OCI-LY1 (cell line): ENCODE results near the gene EEF2K.

Source experiments
- H2AFZ ChIP-seq: fragments of 200-600 bp; sonication (generic), shearing (Covaris generic); 2 replicates; pipeline ENCODE4 v1.6.0; 2014; ENCODE audit warnings: antibody characterized with exemption, mild to moderate bottlenecking, low read length
- H3F3A ChIP-seq: fragments of 200-600 bp; sonication (generic), shearing (Covaris generic); 2 replicates; pipeline ENCODE4 v1.6.0; 2014; ENCODE audit warnings: mild to moderate bottlenecking, antibody characterized with exemption, low read length, moderate library complexity; ENCODE audit not compliant: insufficient read depth
- H3K27ac ChIP-seq: fragments of 200-600 bp; sonication (generic); 2 replicates; pipeline ENCODE4 v1.5.1; 2014; ENCODE audit warnings: low read length, mixed run types, mild to moderate bottlenecking, low read depth; ENCODE audit not compliant: poor library complexity, severe bottlenecking
- H3K27me3 ChIP-seq: fragments of 200-600 bp; sonication (generic); 2 replicates; pipeline ENCODE4 v1.6.0; 2014; ENCODE audit warnings: antibody characterized with exemption, mild to moderate bottlenecking, low read length, moderate library complexity; ENCODE audit not compliant: insufficient read depth
- H3K36me3 ChIP-seq: fragments of 200-600 bp; sonication (generic); 2 replicates; pipeline ENCODE4 v1.6.1; 2014; ENCODE audit warnings: mild to moderate bottlenecking, antibody characterized with exemption, low read length, moderate library complexity, mixed read lengths; ENCODE audit not compliant: insufficient read depth
- H3K4me1 ChIP-seq: fragments of 200-600 bp; sonication (generic); 2 replicates; pipeline ENCODE4 v1.5.1; 2014; ENCODE audit warnings: mild to moderate bottlenecking, low read length, moderate library complexity; ENCODE audit not compliant: insufficient read depth, severe bottlenecking
- H3K4me2 ChIP-seq: fragments of 200-600 bp; sonication (generic), shearing (Covaris generic); 2 replicates; pipeline ENCODE4 v1.6.1; 2014; ENCODE audit warnings: low read length
- H3K4me3 ChIP-seq: fragments of 200-600 bp; sonication (generic); 2 replicates; pipeline ENCODE4 v1.5.1; 2014; ENCODE audit warnings: low read length, low read depth, mild to moderate bottlenecking, mixed read lengths; ENCODE audit not compliant: poor library complexity, severe bottlenecking
- H3K79me2 ChIP-seq: fragments of 200-600 bp; shearing (Covaris generic); 2 replicates; pipeline ENCODE4 v1.6.1; 2016; ENCODE audit warnings: mixed run types, low read length, mixed read lengths; ENCODE audit not compliant: insufficient read depth
- H3K9ac ChIP-seq: fragments of 200-600 bp; sonication (generic), shearing (Covaris generic); 2 replicates; pipeline ENCODE4 v1.6.1; 2014; ENCODE audit warnings: mild to moderate bottlenecking, low read length, mixed read lengths
- H3K9me2 ChIP-seq: fragments of 200-600 bp; sonication (generic), shearing (Covaris generic); 2 replicates; pipeline ENCODE4 v1.6.1; 2014; ENCODE audit warnings: low read depth, mild to moderate bottlenecking, low read length, mixed read lengths
- H3K9me3 ChIP-seq: fragments of 200-600 bp; shearing (Covaris generic); 2 replicates; pipeline ENCODE4 v1.6.1; 2014; ENCODE audit warnings: low read length, mixed read lengths
- H4K20me1 ChIP-seq: fragments of 200-600 bp; sonication (generic), shearing (Covaris generic); 2 replicates; pipeline ENCODE4 v1.6.0; 2016; ENCODE audit warnings: mild to moderate bottlenecking, low read length; ENCODE audit not compliant: insufficient read depth
- EZH2 ChIP-seq: fragments of 200-600 bp; sonication (generic), shearing (Covaris generic); IDR thresholded peaks from 2 replicates; pipeline ENCODE4 v1.8.0; 2017; ENCODE audit warnings: borderline replicate concordance, mixed run types, mild to moderate bottlenecking, antibody characterized with exemption, low read length, moderate library complexity, mixed read lengths
- TF ChIP-seq, protein P1 (sequence below): fragments of 200-600 bp; sonication (generic), shearing (Covaris generic); IDR thresholded peaks from 2 replicates; pipeline ENCODE4 v1.5.1; 2017; ENCODE audit warnings: mild to moderate bottlenecking, antibody characterized with exemption, low read length, moderate library complexity, mixed read lengths

The EEF2K gene

GRCh38 chr16:22324787-22325597 is 118.9 kb downstream of the EEF2K start:
- no peaks in the 10 kb centered on the region for H3K9me3 ChIP-seq
- TF ChIP-seq, protein P1, sequence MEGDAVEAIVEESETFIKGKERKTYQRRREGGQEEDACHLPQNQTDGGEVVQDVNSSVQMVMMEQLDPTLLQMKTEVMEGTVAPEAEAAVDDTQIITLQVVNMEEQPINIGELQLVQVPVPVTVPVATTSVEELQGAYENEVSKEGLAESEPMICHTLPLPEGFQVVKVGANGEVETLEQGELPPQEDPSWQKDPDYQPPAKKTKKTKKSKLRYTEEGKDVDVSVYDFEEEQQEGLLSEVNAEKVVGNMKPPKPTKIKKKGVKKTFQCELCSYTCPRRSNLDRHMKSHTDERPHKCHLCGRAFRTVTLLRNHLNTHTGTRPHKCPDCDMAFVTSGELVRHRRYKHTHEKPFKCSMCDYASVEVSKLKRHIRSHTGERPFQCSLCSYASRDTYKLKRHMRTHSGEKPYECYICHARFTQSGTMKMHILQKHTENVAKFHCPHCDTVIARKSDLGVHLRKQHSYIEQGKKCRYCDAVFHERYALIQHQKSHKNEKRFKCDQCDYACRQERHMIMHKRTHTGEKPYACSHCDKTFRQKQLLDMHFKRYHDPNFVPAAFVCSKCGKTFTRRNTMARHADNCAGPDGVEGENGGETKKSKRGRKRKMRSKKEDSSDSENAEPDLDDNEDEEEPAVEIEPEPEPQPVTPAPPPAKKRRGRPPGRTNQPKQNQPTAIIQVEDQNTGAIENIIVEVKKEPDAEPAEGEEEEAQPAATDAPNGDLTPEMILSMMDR: no peak
- TF ChIP-seq EZH2: no peak
- H3K9me2 ChIP-seq: no peaks in the 10 kb centered on the region
- no peaks in the 10 kb centered on the region for H4K20me1 ChIP-seq
- H3K9ac ChIP-seq: no peak overlapping the region
- peaks cover 92% of the 10 kb centered on the region for H3K36me3 ChIP-seq
- H3K79me2 ChIP-seq: no peaks in the 10 kb centered on the region
- no peak overlapping the region for H3K27ac ChIP-seq
- no peaks in the 10 kb centered on the region for H3K27me3 ChIP-seq
- no peak overlapping the region for H3K4me2 ChIP-seq
- no peak overlapping the region for H2AFZ ChIP-seq
- H3K4me3 ChIP-seq: no peak overlapping the region
- no peaks in the 10 kb centered on the region for H3K4me1 ChIP-seq
- no peaks in the 10 kb centered on the region for H3F3A ChIP-seq

DNA sequence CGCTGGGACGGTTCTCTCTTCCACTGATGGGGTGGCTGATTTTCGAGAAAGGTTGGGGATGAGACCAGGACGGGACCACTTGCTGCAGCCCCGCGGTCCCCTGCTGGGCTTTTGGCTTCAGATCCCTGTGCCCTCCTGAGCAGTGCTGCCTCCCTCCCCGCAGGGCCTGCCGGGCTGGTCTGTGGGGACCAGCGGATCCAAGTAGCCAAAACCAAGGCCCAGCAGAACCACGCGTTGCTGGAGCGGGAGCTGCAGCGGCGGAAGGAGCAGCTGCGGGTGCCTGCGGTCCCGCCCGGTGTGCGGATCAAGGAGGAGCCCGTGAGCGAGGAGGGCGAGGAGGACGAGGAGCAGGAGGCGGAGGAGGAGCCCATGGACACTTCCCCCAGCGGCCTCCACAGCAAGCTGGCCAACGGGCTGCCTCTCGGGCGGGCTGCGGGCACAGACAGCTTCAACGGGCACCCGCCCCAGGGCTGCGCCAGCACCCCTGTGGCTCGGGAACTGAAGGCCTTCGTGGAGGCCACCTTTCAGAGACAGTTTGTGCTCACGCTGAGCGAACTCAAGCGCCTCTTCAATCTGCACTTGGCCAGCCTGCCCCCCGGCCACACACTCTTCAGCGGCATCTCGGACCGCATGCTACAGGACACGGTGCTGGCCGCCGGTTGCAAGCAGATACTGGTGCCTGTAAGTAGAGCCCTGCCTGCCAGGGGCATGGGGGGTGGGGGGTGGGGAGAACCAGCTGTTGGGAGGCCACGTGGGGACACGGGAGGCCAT is 119.7 kb downstream of the EEF2K start:
- TF ChIP-seq, protein P1: no peak
- no peak for TF ChIP-seq EZH2
- Histone ChIP-seq H3K79me2 (no peaks in the 10 kb centered on the region), H3K4me3 (no peak overlapping the region), H3K9me2 (no peaks in the 10 kb centered on the region), H3K9me3 (no peaks in the 10 kb centered on the region), H3K27me3 (no peaks in the 10 kb centered on the region), H3F3A (no peaks in the 10 kb centered on the region), H4K20me1 (no peaks in the 10 kb centered on the region), H3K9ac (no peak overlapping the region), H3K27ac (no peak overlapping the region), H3K4me1 (no peaks in the 10 kb centered on the region), H3K4me2 (no peak overlapping the region), H2AFZ (no peak overlapping the region), H3K36me3 (peaks cover 92% of the 10 kb centered on the region)

DNA sequence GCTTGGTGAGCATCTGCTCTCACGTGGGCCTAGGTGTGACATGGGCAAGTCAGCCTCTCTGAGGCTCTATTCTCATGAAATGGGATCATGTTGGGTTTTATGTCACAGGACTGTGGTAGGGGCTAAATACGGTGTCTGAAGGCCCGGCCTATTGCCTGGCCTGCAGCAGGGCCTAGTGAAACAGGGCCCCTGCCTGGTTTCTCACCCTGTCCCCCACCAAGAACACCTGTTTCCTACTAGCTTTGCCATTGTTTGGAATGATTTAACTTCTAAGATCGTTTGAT is 120.2 kb downstream of the EEF2K start:
- Histone ChIP-seq H3K4me1 (no peaks in the 10 kb centered on the region), H3K27me3 (no peaks in the 10 kb centered on the region), H3K4me2 (no peak overlapping the region), H3K27ac (no peak overlapping the region), H3F3A (no peaks in the 10 kb centered on the region), H3K9me3 (no peaks in the 10 kb centered on the region), H3K36me3 (peaks cover 92% of the 10 kb centered on the region), H3K4me3 (no peak overlapping the region), H4K20me1 (no peaks in the 10 kb centered on the region), H3K79me2 (no peaks in the 10 kb centered on the region), H3K9ac (no peak overlapping the region), H2AFZ (no peak overlapping the region), H3K9me2 (no peaks in the 10 kb centered on the region)
- TF ChIP-seq, protein P1: no peak
- TF ChIP-seq EZH2: no peak
